ENCODE data around the gene SRGAP2C. TPM values are rescaled to one million over a fixed set of nuclear protein-coding genes. Genes with fewer than 3 reads are reported as not detected.
"Not testable (repeated sequence)": the region's sequence is repeated elsewhere in the genome, so short reads cannot be mapped to it uniquely, and the experiment has no call there.

Gene SRGAP2C
- polyA plus RNA-seq, 1 donor from 2014 or later = 2.7 TPM

- H3K9me3 Mint-ChIP-seq, H3K27me3 Mint-ChIP-seq, H3K36me3 Mint-ChIP-seq, H3K27ac Mint-ChIP-seq, H3K4me1 Mint-ChIP-seq, H3K4me3 Mint-ChIP-seq: not testable (repeated sequence)
Measured at GRCh38 chr1:121168152-121168668, 16.6 kb upstream of the SRGAP2C start.

GRCh38 chr1:121176649-121177048, 8.1 kb upstream of the SRGAP2C start:
- not testable (repeated sequence) for H3K4me1 Mint-ChIP-seq, H3K4me3 Mint-ChIP-seq, H3K27ac Mint-ChIP-seq, H3K27me3 Mint-ChIP-seq, H3K9me3 Mint-ChIP-seq, H3K36me3 Mint-ChIP-seq

GRCh38 chr1:121178197-121178596, 6.6 kb upstream of the SRGAP2C start:
- not testable (repeated sequence) for H3K36me3 Mint-ChIP-seq

GRCh38 chr1:121183867-121184266, 908 bp upstream of the SRGAP2C start:
- not testable (repeated sequence) for H3K4me1 Mint-ChIP-seq, H3K36me3 Mint-ChIP-seq, H3K4me3 Mint-ChIP-seq, H3K27ac Mint-ChIP-seq, H3K27me3 Mint-ChIP-seq, H3K9me3 Mint-ChIP-seq

More at GRCh38 chr1:121178197-121178596, 6.6 kb upstream of the SRGAP2C start:
- not testable (repeated sequence) for H3K27ac Mint-ChIP-seq, H3K9me3 Mint-ChIP-seq, H3K4me1 Mint-ChIP-seq, H3K27me3 Mint-ChIP-seq, H3K4me3 Mint-ChIP-seq

- H3K4me1 Mint-ChIP-seq, H3K9me3 Mint-ChIP-seq, H3K36me3 Mint-ChIP-seq, H3K27me3 Mint-ChIP-seq: not testable (repeated sequence)
- H3K27ac Mint-ChIP-seq = peak overlapping the region; percentile 75 to 93 (median 87)
- peak overlapping the region; percentile 83 to 97 (median 96) for H3K4me3 Mint-ChIP-seq
Measured at GRCh38 chr1:121185140-121185708, 449 bp downstream of the SRGAP2C start.

- not testable (repeated sequence) for H3K4me1 Mint-ChIP-seq, H3K36me3 Mint-ChIP-seq, H3K27me3 Mint-ChIP-seq, H3K9me3 Mint-ChIP-seq
- H3K4me3 Mint-ChIP-seq = peak overlapping the region; percentile 83 to 95 (median 91)
- peak overlapping the region in 1 of 3 donors; percentile 56 for H3K27ac Mint-ChIP-seq
Measured at GRCh38 chr1:121186191-121186590, 1.4 kb downstream of the SRGAP2C start.

- Mint-ChIP-seq H3K4me3 (peak overlapping the region in 3 of 4 donors; percentile 72 to 78 (median 76)), H3K27ac (peak overlapping the region in 1 of 3 donors; percentile 35)
- not testable (repeated sequence) for H3K4me1 Mint-ChIP-seq, H3K36me3 Mint-ChIP-seq, H3K9me3 Mint-ChIP-seq, H3K27me3 Mint-ChIP-seq
Measured at GRCh38 chr1:121187914-121188313, 3.1 kb downstream of the SRGAP2C start.

GRCh38 chr1:121192512-121192911, 7.7 kb downstream of the SRGAP2C start:
- H3K27me3 Mint-ChIP-seq, H3K9me3 Mint-ChIP-seq, H3K4me1 Mint-ChIP-seq, H3K4me3 Mint-ChIP-seq, H3K36me3 Mint-ChIP-seq, H3K27ac Mint-ChIP-seq: not testable (repeated sequence)

GRCh38 chr1:121197095-121197882, 12.5 kb downstream of the SRGAP2C start:
- H3K36me3 Mint-ChIP-seq, H3K27me3 Mint-ChIP-seq, H3K4me3 Mint-ChIP-seq, H3K9me3 Mint-ChIP-seq, H3K4me1 Mint-ChIP-seq, H3K27ac Mint-ChIP-seq: not testable (repeated sequence)

GRCh38 chr1:121199763-121200162, 15.0 kb downstream of the SRGAP2C start:
- H3K4me1 Mint-ChIP-seq, H3K4me3 Mint-ChIP-seq, H3K9me3 Mint-ChIP-seq, H3K36me3 Mint-ChIP-seq, H3K27ac Mint-ChIP-seq, H3K27me3 Mint-ChIP-seq: not testable (repeated sequence)

GRCh38 chr1:121200232-121200631, 15.5 kb downstream of the SRGAP2C start:
- not testable (repeated sequence) for H3K27me3 Mint-ChIP-seq, H3K4me1 Mint-ChIP-seq, H3K27ac Mint-ChIP-seq, H3K9me3 Mint-ChIP-seq, H3K4me3 Mint-ChIP-seq, H3K36me3 Mint-ChIP-seq

- not testable (repeated sequence) for H3K36me3 Mint-ChIP-seq, H3K27ac Mint-ChIP-seq, H3K9me3 Mint-ChIP-seq, H3K27me3 Mint-ChIP-seq, H3K4me3 Mint-ChIP-seq, H3K4me1 Mint-ChIP-seq
Measured at GRCh38 chr1:121200985-121201981, 16.5 kb downstream of the SRGAP2C start.

GRCh38 chr1:121202986-121203385, 18.2 kb downstream of the SRGAP2C start:
- H3K4me1 Mint-ChIP-seq, H3K4me3 Mint-ChIP-seq, H3K27me3 Mint-ChIP-seq, H3K9me3 Mint-ChIP-seq, H3K27ac Mint-ChIP-seq, H3K36me3 Mint-ChIP-seq: not testable (repeated sequence)

- H3K4me1 Mint-ChIP-seq, H3K27ac Mint-ChIP-seq: not testable (repeated sequence)
Measured at GRCh38 chr1:121205786-121206711, 21.3 kb downstream of the SRGAP2C start.

More at GRCh38 chr1:121205786-121206711, 21.3 kb downstream of the SRGAP2C start:
- not testable (repeated sequence) for H3K36me3 Mint-ChIP-seq, H3K4me3 Mint-ChIP-seq, H3K27me3 Mint-ChIP-seq, H3K9me3 Mint-ChIP-seq
